Neural progenitor cell (in vitro differentiated cells): ENCODE data around the gene CAD.

ENCODE experiments used
- EZH2 ChIP-seq: fragments of 200-600 bp; sonication (generic); IDR thresholded peaks from 2 replicates; pipeline ENCODE4 v1.6.1; 2017; ENCODE audit warnings: antibody characterized with exemption, mild to moderate bottlenecking, moderate library complexity
- EZH2phosphoT487 ChIP-seq: fragments of 200-600 bp; sonication (generic); IDR thresholded peaks from 2 replicates; pipeline ENCODE4 v1.6.1; 2017; ENCODE audit warnings: antibody characterized with exemption
- TF ChIP-seq, protein P1 (sequence below): fragments of 200-600 bp; sonication (generic); IDR thresholded peaks from 2 replicates; pipeline ENCODE4 v1.5.1; 2017; ENCODE audit warnings: antibody characterized with exemption, mild to moderate bottlenecking

DNA sequence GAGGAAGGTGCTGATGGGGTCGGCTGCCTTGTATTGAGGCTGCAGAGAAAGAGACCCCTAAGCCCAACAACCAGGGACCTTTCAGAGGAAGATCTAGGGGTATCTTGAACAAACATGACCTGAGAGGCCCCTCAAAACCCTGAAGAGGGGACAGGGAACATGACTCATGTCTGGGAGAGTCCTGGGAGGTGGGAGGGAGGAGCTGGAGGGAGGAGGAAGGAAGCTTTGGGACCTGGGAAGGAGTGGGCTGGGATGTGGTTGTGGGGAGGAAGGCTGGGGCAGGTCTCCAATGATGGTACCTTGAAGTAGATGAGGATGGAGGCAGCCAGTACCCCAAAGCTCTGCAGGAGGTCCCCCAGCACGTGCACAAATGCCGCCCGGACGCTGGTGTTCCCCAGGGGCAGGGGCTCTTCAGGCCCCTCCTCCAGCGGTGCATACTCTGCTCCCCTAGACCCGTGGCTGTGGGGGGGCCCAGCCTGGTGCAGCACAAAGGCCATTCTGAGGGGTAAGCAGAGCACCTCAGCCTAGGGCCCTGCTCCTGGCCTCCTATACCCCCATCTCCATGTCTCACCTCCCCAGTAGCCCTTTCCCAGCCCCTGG lies 39.8 kb downstream of the CAD start:
- TF ChIP-seq EZH2 (no peak), EZH2phosphoT487 (no peak)
- TF ChIP-seq, protein P1, sequence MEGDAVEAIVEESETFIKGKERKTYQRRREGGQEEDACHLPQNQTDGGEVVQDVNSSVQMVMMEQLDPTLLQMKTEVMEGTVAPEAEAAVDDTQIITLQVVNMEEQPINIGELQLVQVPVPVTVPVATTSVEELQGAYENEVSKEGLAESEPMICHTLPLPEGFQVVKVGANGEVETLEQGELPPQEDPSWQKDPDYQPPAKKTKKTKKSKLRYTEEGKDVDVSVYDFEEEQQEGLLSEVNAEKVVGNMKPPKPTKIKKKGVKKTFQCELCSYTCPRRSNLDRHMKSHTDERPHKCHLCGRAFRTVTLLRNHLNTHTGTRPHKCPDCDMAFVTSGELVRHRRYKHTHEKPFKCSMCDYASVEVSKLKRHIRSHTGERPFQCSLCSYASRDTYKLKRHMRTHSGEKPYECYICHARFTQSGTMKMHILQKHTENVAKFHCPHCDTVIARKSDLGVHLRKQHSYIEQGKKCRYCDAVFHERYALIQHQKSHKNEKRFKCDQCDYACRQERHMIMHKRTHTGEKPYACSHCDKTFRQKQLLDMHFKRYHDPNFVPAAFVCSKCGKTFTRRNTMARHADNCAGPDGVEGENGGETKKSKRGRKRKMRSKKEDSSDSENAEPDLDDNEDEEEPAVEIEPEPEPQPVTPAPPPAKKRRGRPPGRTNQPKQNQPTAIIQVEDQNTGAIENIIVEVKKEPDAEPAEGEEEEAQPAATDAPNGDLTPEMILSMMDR: no peak
